Astrocyte of the cerebellum (primary cell): ENCODE measurements around the gene ADORA1.

Source experiments
- DNase-seq: peaks from one replicate; pipeline ENCODE4 v3.0.0-alpha.2; 2011; ENCODE audit warnings: low read depth
- H3K4me3 ChIP-seq: 2 replicates; pipeline ENCODE4 v1.5.1; 2011; ENCODE audit warnings: mild to moderate bottlenecking, low read depth, low read length, moderate library complexity
- in situ Hi-C: cut with HindIII; loops from 2 replicates; pipeline ENCODE4 v1.10.0; 2017; ENCODE audit warnings: low sequenced_read_pairs
- TF ChIP-seq, protein P1 (sequence below): IDR thresholded peaks from 2 replicates; pipeline ENCODE4 v1.5.1; 2012; ENCODE audit warnings: low read length, low read depth, moderate library complexity, mild to moderate bottlenecking; ENCODE audit errors: missing control alignments

ADORA1 gene

GRCh38 chr1:203156280-203156679 is 28.8 kb downstream of the ADORA1 start:
- no peak for DNase-seq
- in situ Hi-C loops, result no loop called here
- no peak overlapping the region for H3K4me3 ChIP-seq
- TF ChIP-seq, protein P1, sequence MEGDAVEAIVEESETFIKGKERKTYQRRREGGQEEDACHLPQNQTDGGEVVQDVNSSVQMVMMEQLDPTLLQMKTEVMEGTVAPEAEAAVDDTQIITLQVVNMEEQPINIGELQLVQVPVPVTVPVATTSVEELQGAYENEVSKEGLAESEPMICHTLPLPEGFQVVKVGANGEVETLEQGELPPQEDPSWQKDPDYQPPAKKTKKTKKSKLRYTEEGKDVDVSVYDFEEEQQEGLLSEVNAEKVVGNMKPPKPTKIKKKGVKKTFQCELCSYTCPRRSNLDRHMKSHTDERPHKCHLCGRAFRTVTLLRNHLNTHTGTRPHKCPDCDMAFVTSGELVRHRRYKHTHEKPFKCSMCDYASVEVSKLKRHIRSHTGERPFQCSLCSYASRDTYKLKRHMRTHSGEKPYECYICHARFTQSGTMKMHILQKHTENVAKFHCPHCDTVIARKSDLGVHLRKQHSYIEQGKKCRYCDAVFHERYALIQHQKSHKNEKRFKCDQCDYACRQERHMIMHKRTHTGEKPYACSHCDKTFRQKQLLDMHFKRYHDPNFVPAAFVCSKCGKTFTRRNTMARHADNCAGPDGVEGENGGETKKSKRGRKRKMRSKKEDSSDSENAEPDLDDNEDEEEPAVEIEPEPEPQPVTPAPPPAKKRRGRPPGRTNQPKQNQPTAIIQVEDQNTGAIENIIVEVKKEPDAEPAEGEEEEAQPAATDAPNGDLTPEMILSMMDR, result no peak

DNA sequence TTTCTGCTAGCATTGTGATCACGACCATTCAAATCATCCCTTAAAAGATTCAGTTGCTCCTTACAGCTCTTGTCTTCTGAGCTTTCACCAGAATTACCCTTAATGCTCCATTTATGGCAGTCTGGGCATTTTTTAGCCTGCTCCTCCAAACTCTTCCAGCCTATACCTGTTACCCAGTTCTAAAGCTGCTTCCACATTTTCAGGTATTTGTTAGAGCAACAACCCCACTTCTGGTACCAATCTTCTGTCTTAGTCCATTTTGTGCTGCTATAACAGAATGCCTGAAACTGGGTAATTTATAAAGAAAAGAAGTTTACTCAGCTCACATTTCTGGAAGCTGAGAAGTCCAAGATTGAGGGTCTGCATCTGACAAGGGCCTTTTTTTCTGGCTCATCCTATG is 30.9 kb downstream of the ADORA1 start:
- TF ChIP-seq, protein P1, result no peak
- DNase-seq, result no peak
- H3K4me3 ChIP-seq, result no peak overlapping the region
- in situ Hi-C loops, result no loop called here

DNA sequence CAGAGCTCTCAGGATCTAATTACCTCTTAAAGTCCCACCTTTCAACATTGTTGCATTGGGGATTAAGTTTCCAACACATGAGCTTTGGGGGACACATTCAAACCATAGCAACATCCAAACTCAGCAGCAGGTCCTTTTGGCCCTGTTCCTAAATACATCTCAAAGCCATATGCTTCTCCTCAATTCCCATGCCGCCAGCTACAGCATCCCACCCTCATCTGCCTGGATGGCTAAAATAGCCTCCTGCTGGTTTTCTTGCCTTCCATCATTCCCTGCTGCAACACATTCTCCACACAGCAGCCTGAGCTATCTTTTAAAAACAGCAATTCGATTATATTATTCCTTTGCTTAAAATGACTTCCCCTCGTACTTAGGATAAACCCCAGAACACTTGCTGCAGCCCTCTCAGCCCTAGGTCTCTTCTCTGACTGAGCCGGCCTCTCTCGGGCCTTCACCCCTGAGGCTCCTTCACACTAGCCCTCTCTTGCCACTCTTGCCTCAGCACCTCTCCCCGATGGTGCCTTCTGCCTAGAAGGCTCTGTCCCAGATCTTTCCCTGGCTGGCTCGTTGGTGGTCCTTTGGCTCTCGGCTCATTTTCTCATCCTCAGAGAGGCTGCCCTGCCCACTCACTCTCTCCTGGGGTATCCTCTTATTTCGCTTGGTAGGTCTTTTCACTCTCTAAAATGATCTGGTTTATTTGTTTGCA is 31.6 kb downstream of the ADORA1 start:
- in situ Hi-C loops, result no loop called here
- TF ChIP-seq, protein P1, result no peak
- no peak overlapping the region for H3K4me3 ChIP-seq
- no peak for DNase-seq

- in situ Hi-C loops, result loop anchor here (5.0 kb wide), 1 partner anchor 52 kb away; no protein-coding TSS in a partner anchor
- no peak for DNase-seq
- TF ChIP-seq, protein P1, result no peak
- no peak overlapping the region for H3K4me3 ChIP-seq
Measured at GRCh38 chr1:203159844-203160243, 32.3 kb downstream of the ADORA1 start.

- in situ Hi-C loops, result loop anchor here (5.0 kb wide), 1 partner anchor 51 kb away; no protein-coding TSS in a partner anchor
- DNase-seq, result no peak
- no peak overlapping the region for H3K4me3 ChIP-seq
- TF ChIP-seq, protein P1, result no peak
Measured at GRCh38 chr1:203161175-203161574, 33.6 kb downstream of the ADORA1 start.

GRCh38 chr1:203161703-203162102 is 34.2 kb downstream of the ADORA1 start:
- DNase-seq, result no peak
- no peak overlapping the region for H3K4me3 ChIP-seq
- TF ChIP-seq, protein P1, result no peak
- in situ Hi-C loops, result loop anchor here (5.0 kb wide), 1 partner anchor 51 kb away; no protein-coding TSS in a partner anchor
